Measurements from ENCODE around the gene PRICKLE4.

PRICKLE4 gene

DNA sequence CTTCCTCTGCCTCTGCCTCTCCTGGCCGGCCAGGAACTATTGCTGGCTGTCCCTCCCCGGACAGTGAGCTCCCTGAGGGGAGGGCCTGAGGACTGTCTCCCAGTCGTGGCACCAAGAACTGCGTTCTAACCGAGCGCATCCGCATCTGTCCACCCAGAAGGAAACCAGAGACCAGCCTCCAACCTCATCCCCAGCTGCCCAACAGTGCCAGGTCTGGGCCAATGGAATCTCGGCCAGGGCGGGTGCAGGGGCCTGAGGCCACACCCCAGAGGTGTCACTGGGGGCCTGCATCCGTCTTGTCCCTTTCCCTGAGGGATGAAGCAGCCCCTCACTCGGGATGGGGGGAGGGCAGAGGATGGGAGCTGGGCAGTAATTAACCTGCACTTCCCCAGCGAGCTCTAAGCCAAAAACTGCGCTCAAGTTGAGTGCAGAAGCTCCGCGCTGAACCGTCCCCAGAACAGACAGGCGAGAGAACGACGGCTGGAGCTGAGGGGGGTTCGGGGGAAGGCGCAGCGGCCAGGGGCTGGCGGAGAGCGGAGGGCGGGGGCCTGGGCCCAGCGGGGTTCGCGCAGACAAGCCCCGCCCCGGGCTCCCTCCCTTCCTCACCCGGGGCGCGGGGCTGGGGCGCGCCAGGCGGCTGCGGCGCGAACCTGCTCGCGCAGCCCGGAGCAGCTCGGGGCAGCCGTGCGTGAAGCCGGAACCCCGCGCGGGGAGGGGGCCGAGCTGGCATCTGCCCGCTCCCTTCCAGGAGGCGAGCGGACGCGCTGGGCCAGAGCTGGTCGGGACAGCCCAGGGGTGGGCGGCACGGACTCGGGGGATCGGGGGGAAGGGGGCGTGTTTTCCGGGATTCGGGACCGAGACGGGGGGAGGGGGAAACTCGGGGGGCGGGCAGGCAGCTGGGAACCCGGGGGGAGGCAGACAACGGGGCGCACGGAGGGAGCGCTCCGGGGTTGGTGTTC is 46.6 kb upstream of the PRICKLE4 start:
- peak overlapping the region; percentile 55 for H3K9ac ChIP-seq (ENCODE audit: low read length)
- no peak overlapping the region for H2BK15ac ChIP-seq (replicated peaks; ENCODE audit: low read depth)
- H3K4me1 ChIP-seq (ENCODE audit: control insufficient read depth, low read depth, low read length) = peaks cover 6% of the 10 kb centered on the region
- H3K27ac ChIP-seq (ENCODE audit: low read depth, low read length) = no peak overlapping the region
- H3K36me3 ChIP-seq (ENCODE audit: control insufficient read depth, insufficient read depth, low read length) = no peaks in the 10 kb centered on the region
- no peak overlapping the region for H2BK5ac ChIP-seq (ENCODE audit: low read length)
- H3K4me2 ChIP-seq (ENCODE audit: low read length) = peak overlapping the region; percentile 74
- WGBS (ENCODE audit: extremely low coverage, insufficient coverage, low lambda C conversion rate) = no CpG with 5 or more reads among the region's 73 CpGs
- no peak overlapping the region for H2BK120ac ChIP-seq (ENCODE audit: low read depth, low read length)
- no peaks in the 10 kb centered on the region for H3K27me3 ChIP-seq (ENCODE audit: insufficient read depth, low read length, poor library complexity)
- no peak overlapping the region for H2AK5ac ChIP-seq (ENCODE audit: low read length)
- no peak overlapping the region for H4K5ac ChIP-seq (ENCODE audit: low read length)
- no peaks in the 10 kb centered on the region for H3K79me2 ChIP-seq (ENCODE audit: control insufficient read depth, insufficient read depth, low read length)
- H3K4me3 ChIP-seq (ENCODE audit: low read length) = peak overlapping the region; percentile 38
- peak overlapping the region; percentile 78 for H3K56ac ChIP-seq (ENCODE audit: low read length)
- H3K23ac ChIP-seq (ENCODE audit: low read length) = no peak overlapping the region
- no peak overlapping the region for H4K8ac ChIP-seq (ENCODE audit: low read depth, low read length)
- DNase-seq = peak; percentile 76
- no peaks in the 10 kb centered on the region for H3K79me1 ChIP-seq (ENCODE audit: low read length)
- no peak overlapping the region for H3K4ac ChIP-seq (ENCODE audit: low read depth, low read length)
- H3K18ac ChIP-seq (ENCODE audit: low read length) = peak overlapping the region; percentile 44

DNA sequence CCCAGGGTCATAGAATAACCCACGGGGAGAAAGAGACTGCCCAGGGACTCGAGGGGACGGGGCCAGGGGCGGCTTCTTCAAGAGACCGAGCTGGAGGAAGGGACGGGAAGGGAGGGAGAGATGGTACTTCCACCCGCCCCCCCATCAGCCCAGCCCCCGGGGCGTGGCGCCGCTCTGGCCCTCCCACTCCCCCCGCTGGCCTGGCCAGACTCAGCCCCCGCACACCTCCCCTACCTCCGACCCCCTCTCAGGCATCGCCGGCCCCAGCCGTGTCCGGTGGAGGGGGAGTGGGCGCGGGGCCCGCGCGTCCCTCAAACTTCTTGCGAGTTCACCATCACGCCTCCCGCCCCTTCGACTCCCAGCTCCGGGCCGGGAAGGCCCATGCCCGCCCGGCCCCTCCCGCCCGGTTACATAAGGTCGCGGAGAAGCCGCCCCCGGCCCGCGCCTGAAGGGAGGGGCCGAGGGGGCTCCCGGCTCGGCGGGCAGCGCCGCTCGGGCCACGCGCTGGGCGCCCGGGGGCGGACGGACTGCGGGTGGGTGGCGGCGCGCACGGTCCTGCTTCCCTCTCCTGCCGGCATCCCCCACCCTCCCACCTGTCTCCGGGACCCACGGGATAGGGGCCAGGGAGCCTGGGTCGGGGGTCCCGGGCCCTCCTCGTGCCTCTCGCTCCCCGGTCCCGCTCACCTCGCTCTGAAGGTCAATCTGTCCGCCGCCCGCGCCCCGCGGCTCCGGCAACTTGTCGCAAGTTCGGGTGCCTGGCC is 45.7 kb upstream of the PRICKLE4 start:
- Histone ChIP-seq H3K56ac (ENCODE audit: low read length) (peak overlapping the region; percentile 78), H4K8ac (ENCODE audit: low read depth, low read length) (no peak overlapping the region), H2BK5ac (ENCODE audit: low read length) (no peak overlapping the region), H3K79me2 (ENCODE audit: control insufficient read depth, insufficient read depth, low read length) (no peaks in the 10 kb centered on the region), H3K4ac (ENCODE audit: low read depth, low read length) (no peak overlapping the region), H3K18ac (ENCODE audit: low read length) (peak overlapping the region; percentile 44), H3K4me2 (ENCODE audit: low read length) (peak overlapping the region; percentile 71), H3K23ac (ENCODE audit: low read length) (no peak overlapping the region), H3K27me3 (ENCODE audit: insufficient read depth, low read length, poor library complexity) (no peaks in the 10 kb centered on the region), H3K4me3 (ENCODE audit: low read length) (peak overlapping the region; percentile 35), H2BK120ac (ENCODE audit: low read depth, low read length) (no peak overlapping the region), H3K9ac (ENCODE audit: low read length) (peak overlapping the region; percentile 44), H2BK15ac (replicated peaks; ENCODE audit: low read depth) (no peak overlapping the region), H3K36me3 (ENCODE audit: control insufficient read depth, insufficient read depth, low read length) (no peaks in the 10 kb centered on the region), H4K5ac (ENCODE audit: low read length) (no peak overlapping the region), H2AK5ac (ENCODE audit: low read length) (no peak overlapping the region), H3K79me1 (ENCODE audit: low read length) (no peaks in the 10 kb centered on the region), H3K27ac (ENCODE audit: low read depth, low read length) (no peak overlapping the region), H3K4me1 (ENCODE audit: control insufficient read depth, low read depth, low read length) (peaks cover 6% of the 10 kb centered on the region)
- WGBS (ENCODE audit: extremely low coverage, insufficient coverage, low lambda C conversion rate) = no CpG with 5 or more reads among the region's 76 CpGs
- peak; percentile 70 for DNase-seq

DNA sequence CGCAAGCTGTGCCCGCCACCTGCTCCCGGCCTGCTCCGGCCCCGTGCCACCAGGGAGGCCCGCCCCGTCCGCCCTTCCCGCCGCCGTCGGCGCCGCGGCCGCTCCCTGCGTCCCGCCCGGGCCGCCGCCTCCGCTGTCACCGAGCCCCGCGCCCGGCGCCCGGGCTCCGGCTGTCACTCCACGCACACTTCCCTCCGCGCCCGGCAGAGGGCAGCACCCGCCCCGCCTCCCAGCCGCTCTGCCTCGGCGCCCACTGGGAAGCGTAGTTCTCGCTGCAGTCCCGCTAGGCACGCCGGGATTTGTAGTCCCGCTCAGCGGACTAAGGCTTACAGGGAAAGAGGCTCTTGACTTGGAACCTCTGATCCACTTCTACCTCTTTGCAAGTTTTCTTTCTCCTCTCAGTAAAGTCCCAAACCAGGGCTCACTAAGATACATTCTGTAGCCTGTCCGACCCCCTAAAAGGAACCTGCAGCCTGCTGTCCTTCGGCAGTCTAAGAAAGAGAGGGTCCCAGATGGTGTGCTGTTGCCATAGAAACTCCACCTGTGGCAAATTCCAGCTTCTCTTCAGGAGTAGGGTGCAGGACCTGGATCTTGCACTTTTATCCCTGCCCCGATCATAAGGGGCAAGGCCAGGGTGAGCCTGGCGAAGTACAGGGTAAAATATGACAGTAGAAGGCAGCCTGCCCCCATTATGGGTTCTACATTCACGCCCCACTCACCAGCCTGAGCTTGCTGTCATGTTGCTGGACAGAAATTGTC is 45.0 kb upstream of the PRICKLE4 start, which contains the start of gene TFEB:
Gene TFEB, minus strand, starts transcription at position 182 of the 759 bp plus-strand sequence. CDS start 44,395 bp downstream, outside the sequence.
- peak within 1 kb of the TSS; percentile 78 for H3K56ac ChIP-seq (ENCODE audit: low read length)
- no peak within 1 kb of the TSS for H2BK15ac ChIP-seq (replicated peaks; ENCODE audit: low read depth)
- H3K27ac ChIP-seq (ENCODE audit: low read depth, low read length) = no peak within 1 kb of the TSS
- H4K8ac ChIP-seq (ENCODE audit: low read depth, low read length) = no peak within 1 kb of the TSS
- H3K27me3 ChIP-seq (ENCODE audit: insufficient read depth, low read length, poor library complexity) = no peaks in the 10 kb centered on the region
- H3K18ac ChIP-seq (ENCODE audit: low read length) = peak within 1 kb of the TSS; percentile 44
- no peak within 1 kb of the TSS for H2BK120ac ChIP-seq (ENCODE audit: low read depth, low read length)
- H3K79me2 ChIP-seq (ENCODE audit: control insufficient read depth, insufficient read depth, low read length) = no peaks in the 10 kb centered on the region
- no peak within 1 kb of the TSS for H2BK5ac ChIP-seq (ENCODE audit: low read length)
- H3K36me3 ChIP-seq (ENCODE audit: control insufficient read depth, insufficient read depth, low read length) = no peaks in the 10 kb centered on the region
- peak within 1 kb of the TSS; percentile 35 for H3K4me3 ChIP-seq (ENCODE audit: low read length)
- peak within 1 kb of the TSS; percentile 71 for H3K4me2 ChIP-seq (ENCODE audit: low read length)
- H3K4ac ChIP-seq (ENCODE audit: low read depth, low read length) = no peak within 1 kb of the TSS
- DNase-seq = peak; percentile 93
- H4K5ac ChIP-seq (ENCODE audit: low read length) = no peak within 1 kb of the TSS
- H3K79me1 ChIP-seq (ENCODE audit: low read length) = no peaks in the 10 kb centered on the region
- no peak within 1 kb of the TSS for H2AK5ac ChIP-seq (ENCODE audit: low read length)
- no peak within 1 kb of the TSS for H3K23ac ChIP-seq (ENCODE audit: low read length)
- no CpG with 5 or more reads among the region's 50 CpGs for WGBS (ENCODE audit: extremely low coverage, insufficient coverage, low lambda C conversion rate)
- peak within 1 kb of the TSS; percentile 44 for H3K9ac ChIP-seq (ENCODE audit: low read length)
- H3K4me1 ChIP-seq (ENCODE audit: control insufficient read depth, low read depth, low read length) = peaks cover 6% of the 10 kb centered on the region

DNA sequence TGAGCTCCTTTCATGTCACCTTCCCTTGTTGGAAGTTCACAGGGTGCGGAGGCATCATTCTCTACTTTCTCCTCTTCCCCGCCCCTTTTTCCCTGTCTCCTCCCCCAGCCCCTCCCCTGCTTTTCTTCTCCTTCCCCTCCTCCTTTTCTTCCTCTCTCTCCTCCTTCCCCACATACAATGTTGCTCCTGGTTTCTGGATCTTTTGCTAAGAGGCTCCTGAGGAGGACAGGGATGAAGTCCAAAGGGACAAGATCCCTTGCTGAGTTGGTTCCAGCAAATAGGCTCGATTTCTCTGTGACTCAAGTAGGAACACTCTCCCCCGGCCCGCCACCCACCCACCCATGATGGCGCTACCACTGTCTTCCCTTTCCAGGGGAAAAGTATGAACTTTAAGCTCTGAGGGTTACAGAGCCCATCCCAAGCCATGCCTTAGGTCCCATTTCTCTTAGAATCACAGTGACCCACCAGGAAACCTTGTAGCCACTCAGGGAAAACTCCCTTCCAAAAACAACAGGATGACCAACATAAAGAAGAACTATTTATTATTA is 44.3 kb upstream of the PRICKLE4 start:
- Histone ChIP-seq H3K79me1 (ENCODE audit: low read length) (no peaks in the 10 kb centered on the region), H4K8ac (ENCODE audit: low read depth, low read length) (no peak overlapping the region), H3K4me3 (ENCODE audit: low read length) (no peak overlapping the region), H2BK5ac (ENCODE audit: low read length) (no peak overlapping the region), H4K5ac (ENCODE audit: low read length) (no peak overlapping the region), H3K9ac (ENCODE audit: low read length) (no peak overlapping the region), H3K4ac (ENCODE audit: low read depth, low read length) (no peak overlapping the region), H3K4me1 (ENCODE audit: control insufficient read depth, low read depth, low read length) (peaks cover 6% of the 10 kb centered on the region), H3K18ac (ENCODE audit: low read length) (no peak overlapping the region), H2BK15ac (replicated peaks; ENCODE audit: low read depth) (no peak overlapping the region), H2AK5ac (ENCODE audit: low read length) (no peak overlapping the region), H3K27ac (ENCODE audit: low read depth, low read length) (no peak overlapping the region), H3K36me3 (ENCODE audit: control insufficient read depth, insufficient read depth, low read length) (no peaks in the 10 kb centered on the region), H2BK120ac (ENCODE audit: low read depth, low read length) (no peak overlapping the region), H3K4me2 (ENCODE audit: low read length) (no peak overlapping the region), H3K56ac (ENCODE audit: low read length) (peak overlapping the region; percentile 5), H3K23ac (ENCODE audit: low read length) (no peak overlapping the region), H3K27me3 (ENCODE audit: insufficient read depth, low read length, poor library complexity) (no peaks in the 10 kb centered on the region), H3K79me2 (ENCODE audit: control insufficient read depth, insufficient read depth, low read length) (no peaks in the 10 kb centered on the region)
- WGBS (ENCODE audit: extremely low coverage, insufficient coverage, low lambda C conversion rate) = no CpG with 5 or more reads among the region's 6 CpGs
- peak; percentile 21 for DNase-seq

DNA sequence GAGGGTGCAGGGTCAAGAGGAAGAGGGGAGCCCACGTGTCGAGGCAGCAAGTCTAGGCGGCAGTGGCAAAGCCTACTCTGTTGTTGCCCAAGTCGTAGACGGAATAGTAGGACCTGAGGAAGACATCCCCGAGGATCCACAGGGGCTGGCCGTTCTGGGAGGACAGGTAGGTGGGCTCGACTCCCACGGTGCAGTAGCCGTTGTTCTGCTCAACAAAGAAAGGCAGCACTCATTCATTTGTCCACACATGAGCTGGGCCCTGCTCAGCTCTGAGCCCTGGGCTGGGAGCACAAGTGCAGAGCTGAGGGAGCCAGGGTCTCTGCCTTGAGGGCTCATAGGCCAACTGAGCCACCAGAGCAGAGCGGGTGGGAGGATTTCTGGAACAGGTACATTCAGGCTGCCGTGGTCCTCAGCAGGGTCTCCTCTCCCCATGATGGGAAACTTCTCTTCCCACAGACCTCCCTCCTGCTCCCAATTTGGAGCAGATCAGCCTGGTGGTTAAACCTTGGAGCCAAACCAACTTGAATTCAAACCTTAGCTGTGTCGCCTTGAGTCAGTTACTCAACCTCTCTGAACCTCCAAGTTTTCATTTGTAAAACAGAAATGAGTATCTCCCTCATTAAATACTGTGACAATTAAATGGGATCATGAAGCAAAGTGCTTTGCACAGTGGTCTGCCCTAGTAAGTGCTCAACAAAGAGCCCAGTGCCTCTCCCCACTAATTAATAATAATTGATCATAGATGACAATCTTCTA is 43.6 kb upstream of the PRICKLE4 start:
- no peak overlapping the region for H3K4me3 ChIP-seq (ENCODE audit: low read length)
- H2BK15ac ChIP-seq (replicated peaks; ENCODE audit: low read depth) = no peak overlapping the region
- no CpG with 5 or more reads among the region's 13 CpGs for WGBS (ENCODE audit: extremely low coverage, insufficient coverage, low lambda C conversion rate)
- no peak overlapping the region for H3K27ac ChIP-seq (ENCODE audit: low read depth, low read length)
- no peaks in the 10 kb centered on the region for H3K79me1 ChIP-seq (ENCODE audit: low read length)
- no peak overlapping the region for H3K4me2 ChIP-seq (ENCODE audit: low read length)
- H3K79me2 ChIP-seq (ENCODE audit: control insufficient read depth, insufficient read depth, low read length) = no peaks in the 10 kb centered on the region
- no peak overlapping the region for H2AK5ac ChIP-seq (ENCODE audit: low read length)
- no peaks in the 10 kb centered on the region for H3K36me3 ChIP-seq (ENCODE audit: control insufficient read depth, insufficient read depth, low read length)
- H3K23ac ChIP-seq (ENCODE audit: low read length) = no peak overlapping the region
- H3K9ac ChIP-seq (ENCODE audit: low read length) = no peak overlapping the region
- H2BK5ac ChIP-seq (ENCODE audit: low read length) = no peak overlapping the region
- H2BK120ac ChIP-seq (ENCODE audit: low read depth, low read length) = no peak overlapping the region
- DNase-seq = no peak
- H4K5ac ChIP-seq (ENCODE audit: low read length) = no peak overlapping the region
- H3K4ac ChIP-seq (ENCODE audit: low read depth, low read length) = no peak overlapping the region
- H4K8ac ChIP-seq (ENCODE audit: low read depth, low read length) = no peak overlapping the region
- H3K56ac ChIP-seq (ENCODE audit: low read length) = no peak overlapping the region
- peaks cover 6% of the 10 kb centered on the region for H3K4me1 ChIP-seq (ENCODE audit: control insufficient read depth, low read depth, low read length)
- H3K27me3 ChIP-seq (ENCODE audit: insufficient read depth, low read length, poor library complexity) = no peaks in the 10 kb centered on the region
- H3K18ac ChIP-seq (ENCODE audit: low read length) = no peak overlapping the region

Measured in mesendoderm (in vitro differentiated cells).